ENCODE data around the gene PIP5K1A. TPM values are rescaled to one million over a fixed set of nuclear protein-coding genes. Genes with fewer than 3 reads are reported as not detected.

The PIP5K1A gene
- total and polyA plus RNA-seq, 8 donors, result 8.4 to 156 (median 58.1) TPM

- H3K4me1 ChIP-seq, result peaks cover 0 to 27% (median 9%) of the 10 kb centered on the region in 4 donors
- H3K9me3 ChIP-seq, result no peaks in the 10 kb centered on the region
- intact Hi-C loops (cut with DNase I; ENCODE audit: low total_unique reads), result no loop called here
- H3K27ac ChIP-seq, result no peak overlapping the region
- no peak overlapping the region for H3K4me3 ChIP-seq
- DNase-seq, result no peak
- TF ChIP-seq POLR2AphosphoS5 (IDR thresholded peaks at IDR 0.05) (no peak), POLR2A (IDR thresholded peaks at IDR 0.05) (no peak), EP300 (IDR thresholded peaks at IDR 0.05) (no peak)
- TF ChIP-seq, protein P1, sequence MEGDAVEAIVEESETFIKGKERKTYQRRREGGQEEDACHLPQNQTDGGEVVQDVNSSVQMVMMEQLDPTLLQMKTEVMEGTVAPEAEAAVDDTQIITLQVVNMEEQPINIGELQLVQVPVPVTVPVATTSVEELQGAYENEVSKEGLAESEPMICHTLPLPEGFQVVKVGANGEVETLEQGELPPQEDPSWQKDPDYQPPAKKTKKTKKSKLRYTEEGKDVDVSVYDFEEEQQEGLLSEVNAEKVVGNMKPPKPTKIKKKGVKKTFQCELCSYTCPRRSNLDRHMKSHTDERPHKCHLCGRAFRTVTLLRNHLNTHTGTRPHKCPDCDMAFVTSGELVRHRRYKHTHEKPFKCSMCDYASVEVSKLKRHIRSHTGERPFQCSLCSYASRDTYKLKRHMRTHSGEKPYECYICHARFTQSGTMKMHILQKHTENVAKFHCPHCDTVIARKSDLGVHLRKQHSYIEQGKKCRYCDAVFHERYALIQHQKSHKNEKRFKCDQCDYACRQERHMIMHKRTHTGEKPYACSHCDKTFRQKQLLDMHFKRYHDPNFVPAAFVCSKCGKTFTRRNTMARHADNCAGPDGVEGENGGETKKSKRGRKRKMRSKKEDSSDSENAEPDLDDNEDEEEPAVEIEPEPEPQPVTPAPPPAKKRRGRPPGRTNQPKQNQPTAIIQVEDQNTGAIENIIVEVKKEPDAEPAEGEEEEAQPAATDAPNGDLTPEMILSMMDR (IDR thresholded peaks at IDR 0.05), result no peak
- H3K27me3 ChIP-seq, result no peaks in the 10 kb centered on the region
- 89 to 91% (median 91%) methylated on average over 4 of the region's 4 CpGs for WGBS, 5 donors
- H3K36me3 ChIP-seq, result peaks cover 18 to 64% (median 38%) of the 10 kb centered on the region in 4 donors
These were observed 23.8 kb downstream of the PIP5K1A start for GRCh38 chr1:151222130-151222529.

DNA sequence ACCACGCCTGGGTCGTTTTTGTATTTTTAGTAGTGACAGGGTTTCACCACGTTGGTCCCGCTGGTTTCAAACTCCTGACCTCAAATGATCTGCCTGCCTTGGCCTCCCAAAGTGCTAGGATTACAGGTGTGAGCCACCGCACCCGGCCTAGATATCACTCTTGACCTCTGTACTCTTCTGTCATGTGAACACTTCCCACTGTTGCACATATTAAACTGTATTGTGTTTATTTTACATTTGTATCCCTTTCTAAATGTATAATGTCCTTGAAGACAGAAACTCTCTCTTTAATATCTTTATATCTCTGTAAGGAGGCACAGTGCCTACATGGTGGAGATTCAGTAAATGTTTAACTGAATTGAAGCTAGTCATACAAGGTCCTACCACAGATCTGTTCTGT lies 36.9 kb downstream of the PIP5K1A start:
- DNase-seq, result no peak
- TF ChIP-seq POLR2AphosphoS5 (IDR thresholded peaks at IDR 0.05) (no peak), EP300 (IDR thresholded peaks at IDR 0.05) (no peak), POLR2A (IDR thresholded peaks at IDR 0.05) (no peak)
- TF ChIP-seq, protein P1 (IDR thresholded peaks at IDR 0.05), result no peak
- Histone ChIP-seq H3K4me3 (no peak overlapping the region), H3K27ac (no peak overlapping the region), H3K36me3 (peaks cover 89 to 100% (median 100%) of the 10 kb centered on the region in 4 donors), H3K27me3 (no peaks in the 10 kb centered on the region), H3K4me1 (no peaks in the 10 kb centered on the region), H3K9me3 (no peaks in the 10 kb centered on the region)
- WGBS, 5 donors, result 78 to 94% (median 82%) methylated on average over 6 of the region's 6 CpGs
- intact Hi-C loops (cut with DNase I; ENCODE audit: low total_unique reads), result no loop called here

DNA sequence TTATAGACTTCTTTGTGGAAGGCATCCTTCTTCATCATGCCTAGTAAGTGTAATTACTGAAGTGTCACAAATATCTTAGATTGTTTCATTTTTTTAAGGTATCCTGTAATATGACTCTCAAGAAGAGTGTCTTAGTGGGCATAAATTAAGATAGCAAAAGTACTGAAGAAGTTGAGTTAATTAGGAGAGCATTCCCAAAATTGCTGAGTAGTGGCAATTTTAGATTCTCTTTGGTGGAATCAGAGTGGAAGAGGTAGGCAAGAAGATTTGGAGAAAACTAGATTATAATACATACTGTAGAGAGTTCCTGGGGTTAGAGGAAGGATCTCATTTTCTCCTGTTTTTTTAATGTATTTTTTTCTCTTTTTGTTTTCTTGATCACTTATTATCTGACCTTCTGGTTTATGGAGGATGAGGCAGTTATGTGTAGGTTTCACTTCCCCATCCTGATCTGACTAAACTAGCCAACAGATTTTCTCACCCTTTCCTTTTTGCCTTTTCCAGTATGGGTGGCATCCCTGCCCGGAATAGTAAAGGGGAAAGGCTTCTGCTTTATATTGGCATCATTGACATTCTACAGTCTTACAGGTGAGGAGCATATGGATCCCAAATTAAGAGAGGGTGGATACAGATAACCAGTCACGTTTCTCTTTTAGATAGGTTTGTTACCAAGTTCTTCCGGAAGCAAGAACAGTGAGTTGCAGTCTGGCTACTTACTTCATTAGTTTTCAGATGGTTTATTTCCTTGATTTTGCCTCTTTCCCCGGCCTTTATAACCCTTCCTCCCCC lies 39.5 kb downstream of the PIP5K1A start:
- Histone ChIP-seq H3K9me3 (no peaks in the 10 kb centered on the region), H3K27me3 (no peaks in the 10 kb centered on the region), H3K36me3 (peaks cover 81 to 100% (median 100%) of the 10 kb centered on the region in 4 donors), H3K4me1 (no peaks in the 10 kb centered on the region), H3K4me3 (no peak overlapping the region), H3K27ac (no peak overlapping the region)
- WGBS, 5 donors, result 77 to 94% (median 85%) methylated on average over 4 of the region's 4 CpGs
- no peak for DNase-seq
- intact Hi-C loops (cut with DNase I; ENCODE audit: low total_unique reads), result no loop called here
- no peak for TF ChIP-seq POLR2A (IDR thresholded peaks at IDR 0.05)
- TF ChIP-seq, protein P1 (IDR thresholded peaks at IDR 0.05), result no peak
- no peak for TF ChIP-seq POLR2AphosphoS5 (IDR thresholded peaks at IDR 0.05)
- no peak for TF ChIP-seq EP300 (IDR thresholded peaks at IDR 0.05)

DNA sequence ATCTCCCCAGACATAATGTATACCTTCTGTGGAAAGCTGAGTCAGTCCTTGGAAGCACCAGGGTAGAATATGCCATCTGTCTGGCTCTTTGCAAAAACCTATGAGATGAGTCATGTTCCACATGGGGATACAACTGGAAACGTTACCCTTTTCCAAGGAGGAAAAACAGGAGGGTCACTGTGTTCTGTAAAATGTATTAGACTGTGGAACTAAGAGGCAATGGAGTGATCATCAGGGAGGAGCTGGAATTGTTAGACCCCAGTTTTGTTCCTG lies 40.1 kb downstream of the PIP5K1A start:
- intact Hi-C loops (cut with DNase I; ENCODE audit: low total_unique reads), result no loop called here
- TF ChIP-seq EP300 (IDR thresholded peaks at IDR 0.05), result no peak
- no peak for TF ChIP-seq POLR2A (IDR thresholded peaks at IDR 0.05)
- TF ChIP-seq, protein P1 (IDR thresholded peaks at IDR 0.05), result no peak
- TF ChIP-seq POLR2AphosphoS5 (IDR thresholded peaks at IDR 0.05), result no peak
- H3K27ac ChIP-seq, result no peak overlapping the region
- 56 to 70% (median 65%) methylated on average over 1 of the region's 1 CpG for WGBS, 5 donors
- peaks cover 82 to 100% (median 100%) of the 10 kb centered on the region in 4 donors for H3K36me3 ChIP-seq
- no peak for DNase-seq
- no peak overlapping the region for H3K4me3 ChIP-seq
- no peaks in the 10 kb centered on the region for H3K9me3 ChIP-seq
- H3K4me1 ChIP-seq, result no peaks in the 10 kb centered on the region
- no peaks in the 10 kb centered on the region for H3K27me3 ChIP-seq

Measured in stomach (tissue), 9 donors.